Measurements from ENCODE around the gene MRPS34.
A peak's percentile ranks its signal among the peaks of the same experiment; 100 is the strongest.
"Not testable (repeated sequence)": the region's sequence is repeated elsewhere in the genome, so short reads cannot be mapped to it uniquely, and the experiment has no call there.

Gene MRPS34

GRCh38 chr16:1747934-1748333 is 25.0 kb downstream of the MRPS34 start:
- DNase-seq, result no peak

- no peak for DNase-seq
Observed at GRCh38 chr16:1746693-1747195, 26.2 kb downstream of the MRPS34 start.

- peak; percentile 25 for DNase-seq
Observed at GRCh38 chr16:1745900-1746692, 26.8 kb downstream of the MRPS34 start.

- DNase-seq, result peak; percentile 49
Observed at GRCh38 chr16:1745181-1745899, 27.6 kb downstream of the MRPS34 start.

GRCh38 chr16:1744338-1744840 is 28.5 kb downstream of the MRPS34 start:
- DNase-seq, result no peak

- no peak for DNase-seq
Observed at GRCh38 chr16:1743376-1744337, 29.3 kb downstream of the MRPS34 start.

- no peak for DNase-seq
Observed at GRCh38 chr16:1741553-1742165, 31.3 kb downstream of the MRPS34 start.

- no peak for DNase-seq
Observed at GRCh38 chr16:1740781-1741490, 32.0 kb downstream of the MRPS34 start.

- DNase-seq, result no peak
Observed at GRCh38 chr16:1740234-1740633, 32.7 kb downstream of the MRPS34 start.

GRCh38 chr16:1734816-1735215 is 38.1 kb downstream of the MRPS34 start:
- DNase-seq, result no peak

- no peak for DNase-seq
Observed at GRCh38 chr16:1734123-1734522, 38.8 kb downstream of the MRPS34 start.

GRCh38 chr16:1732551-1732987 is 40.4 kb downstream of the MRPS34 start:
- not testable (repeated sequence) for DNase-seq

GRCh38 chr16:1732071-1732470 is 40.9 kb downstream of the MRPS34 start:
- DNase-seq, result no peak

GRCh38 chr16:1731603-1732002 is 41.3 kb downstream of the MRPS34 start:
- DNase-seq, result no peak

GRCh38 chr16:1731073-1731472 is 41.9 kb downstream of the MRPS34 start:
- no peak for DNase-seq

GRCh38 chr16:1729445-1729844 is 43.5 kb downstream of the MRPS34 start:
- DNase-seq, result no peak

GRCh38 chr16:1729026-1729425 is 43.9 kb downstream of the MRPS34 start:
- no peak for DNase-seq

GRCh38 chr16:1727651-1728624 is 45.0 kb downstream of the MRPS34 start:
- no peak for DNase-seq

GRCh38 chr16:1726661-1727502 is 46.1 kb downstream of the MRPS34 start:
- DNase-seq, result no peak
